ENCODE results near the gene NECAB2.

The NECAB2 gene

DNA sequence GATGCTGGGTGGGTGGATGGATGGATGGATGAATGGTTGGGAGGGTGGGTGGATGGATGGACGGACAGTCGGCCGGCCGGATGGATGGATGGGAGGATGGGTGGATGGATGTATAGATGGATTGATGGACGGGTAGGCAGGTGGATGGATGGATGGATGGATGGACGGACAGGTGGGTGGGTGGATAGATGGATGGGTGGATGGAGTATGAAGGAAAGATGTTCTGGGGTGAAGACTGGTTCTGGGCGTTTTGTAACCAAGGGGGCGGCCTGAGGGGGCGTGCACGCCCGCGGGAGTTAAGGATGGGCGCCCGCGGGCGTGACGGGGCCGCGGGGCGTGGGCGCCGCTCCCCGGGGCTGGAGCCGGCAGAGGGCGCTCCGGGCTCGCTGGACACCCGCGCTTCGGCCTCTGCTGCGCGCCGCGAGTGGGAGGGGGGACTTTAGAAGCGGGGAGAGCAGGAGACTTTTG, at the start of gene NECAB2:
Gene NECAB2 (plus strand): TSS at position 407 of the 468 bp plus-strand sequence. CDS start 405 bp downstream, outside the sequence.
- peak; percentile 60 for DNase-seq

- DNase-seq = no peak
These were observed 47.1 kb upstream of the NECAB2 start for GRCh38 chr16:83920894-83921491.

DNA sequence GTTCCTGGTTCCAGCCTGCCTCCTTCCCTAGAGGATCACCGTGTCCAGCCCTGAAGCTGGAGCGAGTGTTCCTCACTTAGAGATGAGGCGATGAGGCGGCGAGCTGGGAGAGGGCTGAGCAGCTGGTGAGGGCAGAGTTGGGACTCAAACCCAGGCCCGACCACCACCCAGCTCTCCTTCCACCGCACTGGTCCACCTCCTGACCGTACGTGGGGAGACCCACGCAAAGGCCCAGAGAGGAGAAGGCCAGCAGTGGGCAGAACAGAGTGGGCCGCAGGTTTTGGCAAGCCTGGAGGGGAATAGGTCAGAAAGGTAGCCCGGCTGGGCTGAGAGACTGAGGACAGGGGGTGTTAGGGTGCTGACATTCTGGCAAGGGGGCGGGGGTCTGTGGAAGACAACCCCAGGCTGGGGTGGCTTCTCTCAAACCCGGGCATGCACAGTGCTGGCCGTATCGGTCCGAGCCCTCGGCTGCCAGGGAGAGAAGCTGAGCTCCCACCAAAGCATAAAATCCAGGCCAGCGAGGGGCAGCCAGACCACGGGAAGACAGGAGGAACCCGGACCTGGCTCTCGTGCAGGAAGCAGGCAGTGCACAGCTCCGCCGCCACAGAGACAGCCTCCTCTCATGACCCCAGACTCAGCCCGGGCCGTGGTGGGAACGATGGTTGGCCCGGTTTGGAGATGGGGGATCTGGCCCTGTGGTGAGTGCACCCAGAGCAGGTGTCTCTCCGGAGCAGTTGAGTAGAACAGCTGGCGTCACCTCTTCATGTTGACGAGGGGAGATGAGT, 44.3 kb upstream of the NECAB2 start:
- no peak for DNase-seq

DNA sequence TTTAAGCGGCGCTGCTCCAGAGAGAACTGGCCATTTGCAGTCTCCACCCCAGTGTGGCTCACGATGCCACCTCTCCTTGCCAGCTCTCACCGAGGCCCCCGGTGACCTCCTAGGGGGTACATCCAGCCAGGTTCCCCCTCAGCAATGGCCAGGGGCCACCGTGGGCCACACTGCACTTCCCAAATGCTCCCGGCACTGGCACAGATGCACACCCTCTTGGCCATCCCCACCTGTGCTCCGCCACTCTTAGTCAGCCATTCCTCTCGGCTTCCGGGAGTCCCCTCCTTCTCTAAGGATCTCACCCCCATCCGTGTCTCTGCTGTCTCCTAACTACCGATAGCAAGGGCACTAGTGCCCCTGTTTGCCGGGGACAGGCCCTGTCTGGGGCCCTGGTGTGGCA, 43.4 kb upstream of the NECAB2 start:
- no peak for DNase-seq

DNA sequence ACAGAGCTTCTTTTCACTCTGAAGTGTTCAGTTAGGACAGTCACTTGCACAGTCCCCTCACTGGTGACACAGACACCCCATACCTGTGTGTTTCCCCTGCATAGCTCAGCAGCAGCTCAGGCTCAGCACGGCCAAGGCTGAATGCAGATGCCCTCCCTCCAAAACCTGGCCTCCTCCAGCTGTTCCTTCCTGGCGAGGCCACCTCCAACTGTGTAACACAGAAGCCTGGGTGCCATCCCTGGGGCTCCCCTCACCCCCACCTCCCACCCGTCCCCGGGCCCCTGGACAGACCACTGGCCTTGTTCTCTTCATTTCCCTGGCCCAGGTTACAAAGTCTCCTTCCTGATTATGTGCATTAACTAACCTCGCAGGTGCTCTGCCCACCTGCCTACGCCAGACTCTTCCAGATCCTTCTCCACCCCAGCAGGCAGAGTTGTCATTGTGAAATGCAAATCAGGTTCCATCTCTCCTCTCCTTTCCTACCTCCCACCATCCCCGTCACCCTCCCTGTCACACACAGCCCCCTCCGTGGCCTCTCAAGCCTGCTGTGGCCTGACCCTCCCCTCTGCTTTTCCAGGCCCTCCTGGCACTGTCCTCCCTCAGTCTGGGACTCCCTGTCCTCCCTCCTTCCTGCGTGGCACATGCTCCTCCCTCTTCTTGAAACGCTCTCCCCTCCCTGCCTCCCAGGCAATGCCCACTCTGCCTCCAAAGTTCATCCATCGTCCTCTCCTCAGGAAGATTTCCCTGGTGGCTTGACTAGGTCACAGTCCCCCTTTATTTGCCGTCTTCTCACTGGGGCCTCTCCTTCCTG, 42.7 kb upstream of the NECAB2 start:
- no peak for DNase-seq

- DNase-seq = no peak
These were observed 41.9 kb upstream of the NECAB2 start for GRCh38 chr16:83925957-83926725.

GRCh38 chr16:83926726-83927397, 41.2 kb upstream of the NECAB2 start:
- DNase-seq = peak; percentile 85

- no peak for DNase-seq
These were observed 39.5 kb upstream of the NECAB2 start for GRCh38 chr16:83928341-83929055.

GRCh38 chr16:83929811-83930555, 38.1 kb upstream of the NECAB2 start:
- no peak for DNase-seq

DNA sequence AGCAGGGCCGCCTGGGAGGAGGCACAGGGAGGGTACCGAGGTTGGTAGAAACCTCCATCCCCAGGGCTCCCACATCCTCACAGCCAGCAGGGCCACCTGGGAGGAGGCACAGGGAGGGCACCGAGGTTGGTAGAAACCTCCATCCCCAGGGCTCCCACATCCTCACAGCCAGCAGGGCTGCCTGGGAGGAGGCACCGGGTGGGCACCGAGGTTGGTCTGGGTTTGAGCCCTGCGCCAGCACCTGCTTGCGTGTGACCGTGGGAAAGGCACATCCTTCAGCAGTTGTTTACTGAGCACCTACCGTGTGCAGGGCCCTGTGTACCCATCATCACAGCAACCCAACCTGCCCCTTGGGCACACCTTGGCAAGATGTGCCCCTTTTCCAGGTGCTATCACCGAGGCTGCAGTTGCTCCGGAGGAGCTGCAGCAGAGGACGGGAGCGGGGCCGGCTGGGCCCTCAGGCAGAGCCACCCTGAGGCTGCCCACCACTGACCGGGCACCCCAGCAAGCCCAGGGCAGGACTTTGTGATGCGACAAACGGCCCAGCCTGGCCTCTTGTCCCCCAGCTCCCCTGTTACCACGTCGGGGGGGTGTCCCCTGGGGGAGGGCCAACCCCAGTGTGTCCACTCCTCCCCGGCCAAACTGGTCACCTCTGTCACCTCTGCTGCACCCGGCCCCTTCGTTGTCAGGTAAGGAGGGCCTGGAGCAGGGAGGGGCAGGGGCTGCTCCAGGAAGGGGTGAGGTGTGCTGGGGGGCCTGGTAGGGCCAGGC, 37.1 kb upstream of the NECAB2 start:
- no peak for DNase-seq

DNA sequence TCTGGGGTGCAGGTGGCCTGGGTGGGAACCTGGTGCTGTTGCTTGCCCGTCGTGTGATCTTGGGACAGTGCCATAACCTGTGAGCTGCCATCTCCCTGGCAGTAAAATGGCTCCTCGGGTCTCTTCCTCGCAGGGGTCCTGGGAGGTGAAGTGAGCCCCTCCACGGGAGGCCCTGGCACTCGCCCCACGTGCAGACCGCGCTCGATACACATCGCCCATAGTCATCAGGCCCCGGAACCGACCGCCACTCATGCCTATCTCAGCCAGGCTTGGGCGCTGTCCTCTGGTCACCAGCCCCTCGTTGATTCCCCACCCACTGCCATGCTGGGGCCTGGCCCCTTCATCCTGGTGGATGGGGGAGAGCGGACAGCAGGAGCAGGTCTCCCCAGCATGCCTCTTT, 36.5 kb upstream of the NECAB2 start:
- DNase-seq = no peak

- DNase-seq = no peak
These were observed 35.7 kb upstream of the NECAB2 start for GRCh38 chr16:83932304-83932703.

DNA sequence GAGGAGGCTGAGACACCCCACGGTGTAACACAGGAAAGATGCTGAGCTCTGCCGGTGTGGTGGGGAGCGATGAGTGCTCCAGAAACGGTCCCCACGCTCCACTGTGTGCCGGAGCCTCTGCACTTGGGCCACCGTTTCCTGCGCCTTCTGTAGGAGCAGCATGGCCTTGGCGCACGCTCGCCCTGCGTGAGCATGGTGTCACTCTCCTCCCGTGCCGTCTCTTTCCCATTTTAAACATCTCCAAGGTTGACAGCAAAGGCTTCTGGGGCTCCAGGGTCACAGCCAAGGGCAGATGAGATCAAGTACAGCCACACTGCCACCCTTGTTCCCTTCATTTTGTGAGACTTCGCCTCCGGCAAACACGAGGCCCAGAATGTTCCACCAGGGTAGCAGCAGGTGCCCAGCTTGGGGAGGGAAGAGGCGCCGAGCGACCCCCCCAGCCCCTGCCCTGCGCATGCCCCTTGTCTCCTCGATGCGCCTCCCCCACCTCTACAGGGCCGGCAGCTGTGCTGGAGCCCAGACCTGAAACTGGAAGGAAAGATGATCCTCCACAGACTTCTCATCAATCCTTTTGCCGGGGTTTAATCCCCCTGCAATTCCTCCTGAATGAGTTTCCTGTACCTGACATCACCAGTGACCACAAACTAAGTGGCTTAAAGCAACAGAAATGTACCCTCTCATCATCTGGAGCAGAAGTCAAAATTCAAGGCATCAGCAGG, 34.9 kb upstream of the NECAB2 start:
- no peak for DNase-seq

- no peak for DNase-seq
These were observed 34.0 kb upstream of the NECAB2 start for GRCh38 chr16:83933885-83934683.

DNA sequence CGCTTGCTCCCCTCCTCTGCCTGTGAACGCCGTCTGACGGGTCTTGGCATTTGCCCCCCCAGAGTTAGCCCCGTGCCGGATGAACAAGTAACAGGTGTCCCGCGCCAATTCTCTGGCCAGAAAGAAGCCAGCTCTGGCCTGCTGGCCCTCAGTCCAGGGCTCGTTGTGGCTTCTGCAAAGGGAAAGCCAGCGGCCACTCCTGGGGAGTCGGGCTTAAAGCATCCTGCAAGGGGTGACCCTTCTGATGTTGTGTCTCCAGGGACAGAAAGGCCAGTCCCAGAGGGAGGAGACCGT, 33.4 kb upstream of the NECAB2 start:
- DNase-seq = no peak

GRCh38 chr16:83935005-83935857, 32.8 kb upstream of the NECAB2 start:
- DNase-seq = peak; percentile 43

- no peak for DNase-seq
These were observed 32.2 kb upstream of the NECAB2 start for GRCh38 chr16:83935858-83936255.

Measured in DMS53 (cell line).